Endothelial cell of umbilical vein (primary cell): ENCODE results near the gene BNC1.
A peak's percentile ranks its signal among the peaks of the same experiment; 100 is the strongest.

Source experiments
- EZH2 ChIP-seq: IDR thresholded peaks from 2 replicates; pipeline ENCODE4 v1.6.1; 2012; ENCODE audit warnings: borderline replicate concordance, low read depth, mild to moderate bottlenecking, moderate library complexity, low read length, inconsistent platforms; ENCODE audit not compliant: severe bottlenecking
- FOS ChIP-seq: IDR thresholded peaks from 2 replicates; pipeline ENCODE4 v1.6.1; 2011; ENCODE audit warnings: mild to moderate bottlenecking, low read length, moderate library complexity, borderline replicate concordance; ENCODE audit not compliant: insufficient read depth
- GATA2 ChIP-seq: IDR thresholded peaks from 2 replicates; pipeline ENCODE4 v1.7.0; 2011; ENCODE audit warnings: low read depth, mild to moderate bottlenecking, moderate library complexity, mixed read lengths, low read length; ENCODE audit not compliant: insufficient read length, insufficient read depth
- JUN ChIP-seq: IDR thresholded peaks from 2 replicates; pipeline ENCODE4 v1.6.1; 2011; ENCODE audit warnings: borderline replicate concordance, low read depth; ENCODE audit not compliant: insufficient read length, insufficient read depth
- MYC ChIP-seq: IDR thresholded peaks from one replicate; pipeline ENCODE4 v1.6.1; 2011; ENCODE audit warnings: mild to moderate bottlenecking, low read depth, low read length
- POLR2A ChIP-seq: IDR thresholded peaks from 2 replicates; pipeline ENCODE4 v1.6.1; 2012; ENCODE audit warnings: low read depth, mild to moderate bottlenecking, control low read depth, low read length
- POLR2AphosphoS5 ChIP-seq: IDR thresholded peaks from 2 replicates; pipeline ENCODE4 v1.6.1; 2012; ENCODE audit warnings: low read depth, mild to moderate bottlenecking, control low read depth, low read length, moderate library complexity; ENCODE audit not compliant: insufficient read depth
- TF ChIP-seq, protein P1 (sequence below), 2 donors: IDR thresholded peaks; 1 replicate in 1 of 2; 2 replicates in 1 of 2; pipeline ENCODE4 v1.5.1; 2011; ENCODE audit warnings: low read length in 2 of 2, mild to moderate bottlenecking in 2 of 2, moderate library complexity in 2 of 2, control low read depth in 1 of 2, inconsistent platforms in 1 of 2, low read depth in 1 of 2; ENCODE audit not compliant: insufficient read depth in 1 of 2; ENCODE audit errors: extremely low read depth in 1 of 2
- TF ChIP-seq, protein P2 (sequence below): IDR thresholded peaks from 2 replicates; pipeline ENCODE4 v1.6.1; 2011; ENCODE audit not compliant: insufficient read depth, insufficient read length

DNA sequence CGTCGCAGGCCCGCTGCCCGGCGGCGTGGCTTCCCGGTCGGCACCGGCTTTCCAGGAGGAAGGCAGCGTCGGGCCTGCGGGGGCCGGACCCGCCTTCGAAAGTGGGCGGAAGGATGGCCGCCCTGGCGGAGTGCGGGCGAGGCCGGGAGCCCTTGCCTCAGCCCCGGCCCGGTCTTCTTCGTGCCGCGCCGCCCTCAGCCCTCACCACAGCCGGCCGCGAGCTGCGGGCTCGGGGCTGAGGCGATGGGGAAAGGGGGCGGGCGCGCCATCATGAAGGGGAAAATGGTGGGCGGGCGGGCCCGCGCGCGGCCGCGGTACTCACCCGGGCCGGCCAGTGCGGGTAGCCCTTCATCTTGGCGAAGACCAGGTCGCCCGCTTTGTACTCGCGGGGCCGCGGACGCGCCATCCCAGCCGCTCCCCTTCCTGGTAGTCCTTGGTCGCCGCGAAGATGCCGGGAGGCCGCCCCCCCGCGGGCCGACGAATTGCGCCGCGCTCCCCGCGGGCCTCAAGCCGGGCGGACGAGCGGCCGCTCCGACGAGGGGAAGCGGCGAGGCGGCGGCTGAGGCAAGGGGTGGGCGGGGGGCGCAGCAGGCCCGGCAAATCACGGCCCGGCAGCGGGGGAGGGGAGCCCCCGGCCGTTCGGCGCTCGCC is 77.3 kb downstream of the BNC1 start:
- TF ChIP-seq, protein P1, sequence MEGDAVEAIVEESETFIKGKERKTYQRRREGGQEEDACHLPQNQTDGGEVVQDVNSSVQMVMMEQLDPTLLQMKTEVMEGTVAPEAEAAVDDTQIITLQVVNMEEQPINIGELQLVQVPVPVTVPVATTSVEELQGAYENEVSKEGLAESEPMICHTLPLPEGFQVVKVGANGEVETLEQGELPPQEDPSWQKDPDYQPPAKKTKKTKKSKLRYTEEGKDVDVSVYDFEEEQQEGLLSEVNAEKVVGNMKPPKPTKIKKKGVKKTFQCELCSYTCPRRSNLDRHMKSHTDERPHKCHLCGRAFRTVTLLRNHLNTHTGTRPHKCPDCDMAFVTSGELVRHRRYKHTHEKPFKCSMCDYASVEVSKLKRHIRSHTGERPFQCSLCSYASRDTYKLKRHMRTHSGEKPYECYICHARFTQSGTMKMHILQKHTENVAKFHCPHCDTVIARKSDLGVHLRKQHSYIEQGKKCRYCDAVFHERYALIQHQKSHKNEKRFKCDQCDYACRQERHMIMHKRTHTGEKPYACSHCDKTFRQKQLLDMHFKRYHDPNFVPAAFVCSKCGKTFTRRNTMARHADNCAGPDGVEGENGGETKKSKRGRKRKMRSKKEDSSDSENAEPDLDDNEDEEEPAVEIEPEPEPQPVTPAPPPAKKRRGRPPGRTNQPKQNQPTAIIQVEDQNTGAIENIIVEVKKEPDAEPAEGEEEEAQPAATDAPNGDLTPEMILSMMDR (IDR thresholded peaks at IDR 0.05; ENCODE audit: extremely low read depth in 1 of 2, insufficient read depth in 1 of 2, low read depth in 1 of 2, low read length in 2 of 2), result no peak
- TF ChIP-seq MYC (no peak), POLR2AphosphoS5 (no peak), POLR2A (peak; percentile 44), FOS (no peak), EZH2 (no peak), GATA2 (no peak), JUN (no peak)
- TF ChIP-seq, protein P2, sequence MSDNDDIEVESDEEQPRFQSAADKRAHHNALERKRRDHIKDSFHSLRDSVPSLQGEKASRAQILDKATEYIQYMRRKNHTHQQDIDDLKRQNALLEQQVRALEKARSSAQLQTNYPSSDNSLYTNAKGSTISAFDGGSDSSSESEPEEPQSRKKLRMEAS, result no peak
